A549 (cell line): ENCODE results near the gene KCNIP4. TPM values are rescaled to one million over a fixed set of nuclear protein-coding genes. Genes with fewer than 3 reads are reported as not detected.
A peak's percentile ranks its signal among the peaks of the same experiment; 100 is the strongest.

Experiments
- ATAC-seq, 2 experiments: fragments of 200-7000 bp in 1 of 2; fragments of >200 bp in 1 of 2; cut with Nextera tagmentation in 1 of 2; cut with Tn5 transposase in 1 of 2; 3 replicates each; pipeline versions ENCODE4 v1.8.0 to v1.9.1; 2018 to 2020; ENCODE audit warnings: mild to moderate bottlenecking in 1 of 2, moderate library complexity in 1 of 2
- CTCF ChIA-PET: fragments of 300-600 bp; sonication (Branson Sonifier 250); formaldehyde crosslinking; extraction: SDS; loops from one replicate; lab custom pipeline; 2021; ENCODE audit warnings: antibody characterized with exemption, inconsistent platforms; lab: Yijun Ruan, JAX
- POLR2A ChIA-PET: fragments of 350-600 bp; formaldehyde crosslinking; extraction: SDS; loops from one replicate; lab custom pipeline; 2021; ENCODE audit warnings: antibody characterized with exemption, inconsistent platforms; lab: Yijun Ruan, JAX
- DNase-seq, 2 experiments: peaks; one replicate each; pipeline versions ENCODE4 v3.0.0 to v3.0.0-alpha.2; 2011 to 2016; ENCODE audit warnings: low read depth in 1 of 2, low spot score in 1 of 2
- FAIRE-seq: peaks from 2 replicates; lab custom pipeline; 2011; peaks lifted over from hg19 to GRCh38; lab: Jason Lieb, UNC
- H3K27ac ChIP-seq, 2 experiments: fragments of >200 bp; sonication (Bioruptor Twin); formaldehyde crosslinking; 3 replicates each; pipeline ENCODE4 v1.5.1; 2016 to 2017
- H3K4me1 ChIP-seq: fragments of >200 bp; sonication (Bioruptor Twin); formaldehyde crosslinking; 3 replicates; pipeline ENCODE4 v1.6.1; 2016
- H3K4me2 ChIP-seq: fragments of >200 bp; sonication (Bioruptor Twin); formaldehyde crosslinking; 3 replicates; pipeline ENCODE4 v1.6.1; 2016
- H3K4me3 ChIP-seq: fragments of >200 bp; sonication (Bioruptor Twin); formaldehyde crosslinking; 3 replicates; pipeline ENCODE4 v1.5.1; 2016
- H3K9me3 ChIP-seq: fragments of >200 bp; sonication (Bioruptor Twin); formaldehyde crosslinking; 3 replicates; pipeline ENCODE4 v1.6.1; 2016
- E2F6 ChIP-seq: IDR thresholded peaks from 2 replicates; pipeline ENCODE4 v1.6.1; 2012; ENCODE audit warnings: low read depth, borderline replicate concordance
- EP300 ChIP-seq, 2 experiments: fragments of >200 bp; sonication (Bioruptor Twin); formaldehyde crosslinking; IDR thresholded peaks; 2 replicates in 1 of 2; 3 replicates in 1 of 2; pipeline ENCODE4 v1.6.1; 2016 to 2017
- FOSL2 ChIP-seq, 2 experiments: fragments of 450-650 bp in 1 of 2; fragments of >200 bp in 1 of 2; sonication (Bioruptor Twin) in 1 of 2; formaldehyde crosslinking; IDR thresholded peaks; 2 replicates each; pipeline versions ENCODE4 v1.5.0 to v1.6.1; 2016 to 2020; ENCODE audit warnings: mild to moderate bottlenecking in 1 of 2, moderate library complexity in 1 of 2
- FOXS1 ChIP-seq: fragments of 250-450 bp; sonication (Bioruptor Pico); IDR thresholded peaks from 2 replicates; pipeline ENCODE4 v1.5.0; 2020; ENCODE audit warnings: mild to moderate bottlenecking, moderate library complexity
- HDAC2 ChIP-seq: fragments of 200-600 bp; sonication (generic); IDR thresholded peaks from 2 replicates; pipeline ENCODE4 v1.6.1; 2016
- HOXA7 ChIP-seq: fragments of 250-450 bp; sonication (Bioruptor Pico); IDR thresholded peaks from 2 replicates; pipeline ENCODE4 v1.5.0; 2020; ENCODE audit warnings: mild to moderate bottlenecking, moderate library complexity
- NR3C1 ChIP-seq: fragments of >200 bp; sonication (Bioruptor Twin); formaldehyde crosslinking; IDR thresholded peaks from 3 replicates; pipeline ENCODE4 v1.6.1; 2017
- RARB ChIP-seq: fragments of 250-450 bp; sonication (Bioruptor Pico); IDR thresholded peaks from 2 replicates; pipeline ENCODE4 v1.8.0; 2021; ENCODE audit warnings: mild to moderate bottlenecking, moderate library complexity
- REST ChIP-seq: fragments of 200-600 bp; sonication (generic); IDR thresholded peaks from 2 replicates; pipeline ENCODE4 v1.6.1; 2016; ENCODE audit warnings: antibody characterized with exemption, mild to moderate bottlenecking, moderate library complexity
- WGBS: methylation state at CpG from one replicate; pipeline ENCODE4 v1.1.6; 2017; ENCODE audit errors: missing lambda C conversion rate; 5-methylcytosine and 5-hydroxymethylcytosine counted together
- polyA plus RNA-seq, 4 experiments: library from polyadenylated mRNA; depleted of rRNA in 3 of 4; stranded (reverse); fragments of >200 nt; fragmentation: RNase III in 1 of 4; extraction: RNeasy Plus Mini Kit Qiagen cat#74134 plus additional on column Dnase treatment in 1 of 4; gene quantifications; 2 replicates in 3 of 4; 3 replicates in 1 of 4; pipeline ENCODE4 v1.2.3, GENCODE V29; 2011 to 2017

KCNIP4 gene
- polyA plus RNA-seq, 2 of the 4 experiments (the other 2 are of a cell fraction), result not detected

GRCh38 chr4:21780148-21780547, 168.4 kb downstream of the KCNIP4 start (continued):
- TF ChIP-seq FOXS1 (CRISPR knock-in tag), result no peak
- no peak for TF ChIP-seq HDAC2
- TF ChIP-seq HOXA7 (CRISPR knock-in tag), result no peak
- no peak for TF ChIP-seq FOSL2 (IDR thresholded peaks at IDR 0.05)
- TF ChIP-seq FOSL2 (CRISPR knock-in tag; IDR thresholded peaks at IDR 0.05), result no peak

DNA sequence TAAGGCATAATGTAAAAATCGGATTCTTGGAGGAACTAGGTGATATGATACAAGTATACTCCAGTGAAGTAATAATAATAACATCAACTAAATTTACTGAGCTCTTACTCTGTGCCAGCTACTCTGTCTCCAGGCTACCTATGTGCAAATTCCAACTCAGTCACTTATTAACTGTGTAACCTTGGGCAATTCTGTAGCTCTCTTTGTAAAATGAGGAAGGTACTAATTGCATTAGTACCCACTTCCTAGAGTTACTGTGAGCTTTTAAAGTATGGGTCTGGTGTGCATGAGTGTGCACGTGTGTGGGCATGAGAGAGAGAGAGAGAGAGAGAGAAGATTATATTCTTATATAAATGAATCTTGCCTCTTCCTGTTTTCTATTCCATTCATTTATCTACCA, 169.9 kb downstream of the KCNIP4 start:
- ATAC-seq (no peak), DNase-seq (no peak), FAIRE-seq (no peak)
- WGBS, result 3% methylated on average over 2 of the region's 2 CpGs
- Histone ChIP-seq H3K4me2 (no peak overlapping the region), H3K27ac (no peak overlapping the region), H3K4me3 (no peak overlapping the region), H3K9me3 (no peaks in the 10 kb centered on the region), H3K4me1 (no peaks in the 10 kb centered on the region)
- ChIA-PET CTCF (interaction anchor here (0.9 to 1.1 kb wide), 2 partner anchors 11 to 610 kb away, joined by 3 read pairs; no protein-coding TSS in a partner anchor), POLR2A (no interaction called here)
- TF ChIP-seq NR3C1, result no peak
- TF ChIP-seq FOXS1 (CRISPR knock-in tag), result no peak
- no peak for TF ChIP-seq EP300 (IDR thresholded peaks at IDR 0.05)
- no peak for TF ChIP-seq HDAC2
- no peak for TF ChIP-seq RARB (CRISPR knock-in tag)
- no peak for TF ChIP-seq REST

- no peak for FAIRE-seq
- TF ChIP-seq E2F6, result no peak
- TF ChIP-seq, all 56 proteins: peak for 0
- POLR2A ChIA-PET, result no interaction called here
- Histone ChIP-seq H3K4me3 (no peak overlapping the region), H3K4me2 (no peak overlapping the region), H3K27ac (no peak overlapping the region), H3K9me3 (no peaks in the 10 kb centered on the region), H3K4me1 (no peaks in the 10 kb centered on the region)
- DNase-seq (no peak), ATAC-seq (no peak)
- CTCF ChIA-PET, result interaction anchor here (1.7 kb wide), 1 partner anchor 14 kb away, joined by 6 read pairs; no protein-coding TSS in a partner anchor
- 27% methylated on average over 2 of the region's 3 CpGs for WGBS
These were observed 172.9 kb downstream of the KCNIP4 start for GRCh38 chr4:21775703-21776102.

DNA sequence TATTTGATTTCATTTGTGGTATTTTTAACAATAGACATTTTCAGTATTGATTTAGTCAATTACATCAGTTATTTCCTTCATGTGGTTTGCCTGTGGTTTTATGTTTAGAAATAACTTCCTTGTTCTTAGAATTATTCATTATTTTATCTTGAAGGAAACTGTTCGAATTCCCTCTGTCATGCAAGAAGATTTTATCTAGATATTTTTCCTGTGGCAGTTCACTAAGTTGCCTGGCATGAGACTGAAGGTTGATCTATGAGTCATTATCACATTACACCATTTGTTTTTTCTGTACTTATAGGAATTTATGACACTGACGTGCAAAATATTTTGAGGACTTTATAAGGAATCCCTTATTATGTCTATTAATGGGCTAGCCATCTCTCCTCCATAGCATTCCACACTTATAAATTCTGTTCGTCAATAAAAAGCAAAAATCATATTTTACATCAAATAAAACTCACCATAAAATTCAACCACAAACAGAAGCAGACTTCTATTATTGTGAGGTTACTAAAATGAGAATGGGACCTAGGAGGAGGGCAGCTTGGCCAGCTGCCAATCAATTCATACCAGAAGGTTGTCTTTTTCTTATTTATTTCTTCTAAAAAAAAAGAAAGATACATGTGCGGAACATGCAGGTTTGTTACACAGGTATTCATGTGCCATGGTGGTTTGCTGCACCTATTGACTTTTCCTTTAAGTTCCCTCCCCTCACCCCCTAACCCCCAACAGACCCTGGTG, 179.0 kb downstream of the KCNIP4 start:
- ATAC-seq (no peak), DNase-seq (peak in 1 of 2 experiments; percentile 26), FAIRE-seq (no peak)
- ChIA-PET CTCF (interaction anchor here (0.7 to 2.7 kb wide), 3 partner anchors 9 to 261 kb away, joined by 3 to 23 read pairs (median 3); no protein-coding TSS in a partner anchor), POLR2A (no interaction called here)
- TF ChIP-seq E2F6 (no peak), FOSL2 (IDR thresholded peaks at IDR 0.05) (no peak), FOSL2 (CRISPR knock-in tag; IDR thresholded peaks at IDR 0.05) (peak; percentile 34; the same call in 1 of the 2 replicates)
- H3K4me1 ChIP-seq, result no peaks in the 10 kb centered on the region
- 26% methylated on average over 4 of the region's 4 CpGs for WGBS
- H3K4me3 ChIP-seq, result no peak overlapping the region
- no peak overlapping the region for H3K27ac ChIP-seq
- no peak overlapping the region for H3K4me2 ChIP-seq
- no peaks in the 10 kb centered on the region for H3K9me3 ChIP-seq
